NCI-H2081 treated with DMSO at 0.1 percent for 48 hours (cell line): Measurements from ENCODE around the gene NTM.

Experiments used
- DNase-seq: peaks from one replicate; lab custom pipeline; 2025; lab: John Stamatoyannopoulos, UW

Gene NTM

GRCh38 chr11:132008226-132008625 lies 637.8 kb downstream of the NTM start:
- DNase-seq, result no peak

- no peak for DNase-seq
These were observed 638.5 kb downstream of the NTM start for GRCh38 chr11:132008872-132009271.

- no peak for DNase-seq
These were observed 649.6 kb downstream of the NTM start for GRCh38 chr11:132020001-132020400.

GRCh38 chr11:132022285-132022684 lies 651.9 kb downstream of the NTM start:
- no peak for DNase-seq

GRCh38 chr11:132022733-132023478 lies 652.5 kb downstream of the NTM start:
- DNase-seq, result no peak

- DNase-seq, result no peak
These were observed 654.3 kb downstream of the NTM start for GRCh38 chr11:132024587-132025295.

GRCh38 chr11:132026746-132027145 lies 656.3 kb downstream of the NTM start:
- no peak for DNase-seq

GRCh38 chr11:132028380-132029240 lies 658.2 kb downstream of the NTM start:
- DNase-seq, result no peak

- no peak for DNase-seq
These were observed 660.5 kb downstream of the NTM start for GRCh38 chr11:132030896-132031295.

GRCh38 chr11:132032555-132032954 lies 662.1 kb downstream of the NTM start:
- DNase-seq, result no peak

GRCh38 chr11:132033051-132033450 lies 662.6 kb downstream of the NTM start:
- DNase-seq, result no peak

GRCh38 chr11:132035228-132035627 lies 664.8 kb downstream of the NTM start:
- DNase-seq, result no peak

GRCh38 chr11:132035766-132036165 lies 665.4 kb downstream of the NTM start:
- no peak for DNase-seq

- no peak for DNase-seq
These were observed 665.8 kb downstream of the NTM start for GRCh38 chr11:132036220-132036619.

GRCh38 chr11:132036746-132037466 lies 666.5 kb downstream of the NTM start:
- DNase-seq, result no peak

- no peak for DNase-seq
These were observed 667.0 kb downstream of the NTM start for GRCh38 chr11:132037467-132037862.

- DNase-seq, result no peak
These were observed 667.5 kb downstream of the NTM start for GRCh38 chr11:132037956-132038355.

GRCh38 chr11:132039521-132039920 lies 669.1 kb downstream of the NTM start:
- DNase-seq, result no peak

- DNase-seq, result no peak
These were observed 671.9 kb downstream of the NTM start for GRCh38 chr11:132042296-132042695.

- no peak for DNase-seq
These were observed 673.3 kb downstream of the NTM start for GRCh38 chr11:132043714-132044113.

GRCh38 chr11:132045107-132045506 lies 674.7 kb downstream of the NTM start:
- no peak for DNase-seq

GRCh38 chr11:132046288-132046865 lies 676.0 kb downstream of the NTM start:
- no peak for DNase-seq
